Germinal center (tissue), 1 donor: ENCODE measurements around the gene ACTN2.
"Not testable (repeated sequence)": the region's sequence is repeated elsewhere in the genome, so short reads cannot be mapped to it uniquely, and the experiment has no call there.

Experiments used
- DNase-seq: peaks from one replicate; pipeline ENCODE4 v3.0.0; 2012; ENCODE audit warnings: mixed read lengths, low spot score

Gene ACTN2

DNA sequence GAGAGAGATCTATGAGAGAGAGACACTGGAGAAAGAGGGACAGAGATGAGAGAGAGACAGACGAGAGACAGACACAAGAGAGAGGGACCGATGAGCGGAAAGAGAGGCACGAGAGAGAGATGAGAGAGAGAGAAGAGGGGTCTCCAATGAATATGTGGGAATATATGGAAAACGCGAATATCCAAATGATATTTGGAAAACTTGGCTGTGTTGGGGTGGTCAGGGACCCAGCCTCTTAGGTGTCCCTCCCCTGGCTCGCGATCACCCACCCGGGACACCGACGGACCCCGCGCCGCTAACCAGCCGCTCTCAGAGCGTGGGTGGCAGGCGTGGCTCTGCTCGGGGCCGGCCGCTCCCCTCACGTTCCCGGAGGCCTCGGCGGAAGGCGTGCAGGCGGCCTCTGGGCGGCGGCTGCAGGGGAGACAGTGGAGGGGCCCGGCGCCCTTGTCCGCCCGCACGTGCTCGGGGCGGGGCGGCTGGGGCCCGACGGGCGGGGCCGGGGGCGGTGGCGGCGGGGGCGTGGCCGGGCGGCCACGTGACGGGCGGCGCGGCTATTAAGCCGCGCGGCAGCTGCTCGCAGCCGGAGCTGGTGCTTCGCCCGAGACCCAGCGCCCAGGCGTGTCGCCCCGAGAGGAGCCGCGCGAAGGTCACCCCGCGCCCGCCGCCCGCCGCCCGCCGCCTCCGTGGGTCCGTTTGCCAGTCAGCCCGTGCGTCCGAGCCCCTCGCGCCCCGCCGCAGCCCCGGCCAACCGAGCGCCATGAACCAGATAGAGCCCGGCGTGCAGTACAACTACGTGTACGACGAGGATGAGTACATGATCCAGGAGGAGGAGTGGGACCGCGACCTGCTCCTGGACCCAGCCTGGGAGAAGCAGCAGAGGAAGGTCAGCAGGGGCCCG is at the start of gene ACTN2:
Gene ACTN2, plus strand, starts transcription at position 583 of the 898 bp plus-strand sequence. Its CDS starts 175 bp downstream, at position 758.
- DNase-seq, result peak; percentile 82

GRCh38 chr1:236638945-236639344 is 47.4 kb upstream of the ACTN2 start:
- no peak for DNase-seq

DNA sequence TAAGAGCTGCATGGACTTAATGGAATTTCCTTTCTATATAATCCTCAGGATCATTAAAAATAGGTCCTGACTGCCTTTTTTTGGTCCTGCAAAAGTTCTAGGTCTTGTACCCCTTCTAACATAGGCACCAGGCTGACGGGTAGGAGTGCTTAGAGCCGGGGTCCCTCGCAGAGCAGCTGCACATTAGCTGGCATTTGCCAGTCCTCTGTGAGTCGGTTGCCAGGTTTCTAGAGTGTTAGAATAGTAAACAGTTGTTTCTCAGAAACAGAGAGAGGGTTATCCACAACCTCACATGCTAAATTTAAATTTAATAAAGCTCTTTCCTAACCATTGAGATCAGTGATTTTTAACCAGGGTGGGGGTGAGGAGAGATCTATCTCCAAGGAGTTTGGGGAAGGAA is 46.6 kb upstream of the ACTN2 start:
- no peak for DNase-seq

DNA sequence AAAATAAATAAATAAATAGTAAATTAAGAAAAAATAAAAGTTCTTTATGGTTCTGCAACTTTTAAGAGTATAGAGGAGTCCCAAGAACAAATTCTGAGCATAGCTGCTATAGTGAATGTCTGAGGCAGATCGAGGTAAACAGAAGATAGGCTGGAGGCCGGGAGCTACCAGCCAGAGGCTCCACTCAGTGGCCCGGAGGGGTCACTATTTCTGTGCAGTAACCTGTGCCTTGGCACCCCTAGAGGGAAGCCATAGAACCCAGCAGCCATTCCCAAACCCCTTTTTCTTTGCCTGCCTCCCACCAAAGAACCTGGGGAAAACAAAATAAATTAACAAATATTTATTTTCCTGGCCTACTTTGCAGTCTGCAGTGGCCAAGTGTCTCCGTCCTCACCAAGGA is 43.5 kb upstream of the ACTN2 start:
- no peak for DNase-seq

- no peak for DNase-seq
These were observed 41.2 kb upstream of the ACTN2 start for GRCh38 chr1:236645016-236645680.

GRCh38 chr1:236654511-236654910 is 31.8 kb upstream of the ACTN2 start:
- DNase-seq, result no peak

DNA sequence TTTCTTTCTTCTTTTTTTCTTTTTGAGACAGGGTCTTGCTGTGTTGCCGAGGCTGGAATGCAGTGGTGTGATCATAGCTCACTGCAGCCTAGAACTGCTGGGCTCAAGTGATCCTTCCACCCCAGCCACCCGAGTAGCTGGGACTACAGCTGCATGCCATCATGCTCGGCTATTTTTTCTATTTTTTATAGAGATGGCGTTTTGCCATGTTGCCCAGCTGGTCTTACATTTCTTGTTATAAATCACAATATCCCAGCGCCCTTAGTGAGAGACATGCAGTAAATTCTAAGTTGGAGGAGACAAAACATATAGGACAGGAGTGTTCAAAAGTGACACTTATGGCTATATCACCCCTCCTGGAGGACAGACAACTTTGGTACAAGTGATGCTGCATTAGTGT is 31.3 kb upstream of the ACTN2 start:
- DNase-seq, result no peak

DNA sequence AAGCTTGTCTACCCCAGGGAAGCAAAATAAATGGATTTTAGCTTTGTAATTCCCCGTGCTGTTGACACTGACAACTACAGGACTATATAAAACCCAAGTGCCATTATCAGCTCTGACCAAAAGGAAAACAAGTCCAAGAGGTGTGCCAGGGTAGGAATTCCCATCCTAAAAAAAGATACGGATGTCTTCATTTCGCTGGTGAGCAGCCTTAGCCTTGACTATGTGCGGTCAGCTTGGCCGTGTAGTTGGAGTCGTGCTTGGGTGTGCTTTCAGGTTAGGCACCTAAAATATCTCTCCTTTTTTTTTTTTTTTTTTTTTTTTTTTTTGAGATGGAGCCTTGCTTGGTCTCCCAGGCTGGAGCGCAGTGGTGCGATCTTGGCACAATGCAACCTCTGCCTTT is 28.9 kb upstream of the ACTN2 start:
- DNase-seq, result no peak

DNA sequence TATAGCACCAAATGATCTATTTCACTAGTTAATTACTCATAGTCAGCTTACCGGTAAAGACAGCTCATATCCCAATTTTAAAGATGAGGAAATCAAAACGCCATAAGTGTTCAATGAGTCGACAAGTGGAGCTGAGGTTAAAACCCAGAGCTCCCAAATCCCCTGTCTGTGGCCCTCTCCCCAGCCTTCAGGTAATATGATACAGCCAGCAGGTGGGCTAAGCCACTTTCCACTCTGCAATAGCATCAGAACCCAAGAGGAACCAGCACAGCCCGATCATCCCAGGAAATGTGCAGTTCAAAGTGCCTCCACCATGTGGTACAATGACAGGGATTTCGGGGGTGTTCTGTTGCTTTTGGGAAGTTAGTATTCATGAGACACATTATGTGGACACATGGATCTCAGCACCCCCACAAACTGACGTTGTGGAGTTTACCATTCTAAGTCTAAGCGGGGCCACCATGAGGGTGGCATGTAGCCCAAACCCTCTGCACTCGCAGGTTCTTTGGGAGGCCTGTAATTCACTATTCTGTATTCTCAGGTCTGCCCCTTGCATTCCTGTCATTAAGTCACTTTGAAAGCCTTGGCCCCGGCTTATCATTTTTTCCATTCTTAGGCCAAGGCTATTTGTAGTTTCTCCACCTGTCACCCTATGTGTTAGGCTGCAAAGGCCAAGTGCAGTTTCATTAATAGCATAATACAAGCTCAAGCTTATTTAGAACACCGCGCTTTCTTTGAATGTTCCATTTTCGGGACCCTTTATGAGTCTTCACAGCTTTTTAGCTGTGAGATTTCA is 26.3 kb upstream of the ACTN2 start:
- DNase-seq, result no peak

- no peak for DNase-seq
These were observed 22.4 kb upstream of the ACTN2 start for GRCh38 chr1:236663934-236664333.

DNA sequence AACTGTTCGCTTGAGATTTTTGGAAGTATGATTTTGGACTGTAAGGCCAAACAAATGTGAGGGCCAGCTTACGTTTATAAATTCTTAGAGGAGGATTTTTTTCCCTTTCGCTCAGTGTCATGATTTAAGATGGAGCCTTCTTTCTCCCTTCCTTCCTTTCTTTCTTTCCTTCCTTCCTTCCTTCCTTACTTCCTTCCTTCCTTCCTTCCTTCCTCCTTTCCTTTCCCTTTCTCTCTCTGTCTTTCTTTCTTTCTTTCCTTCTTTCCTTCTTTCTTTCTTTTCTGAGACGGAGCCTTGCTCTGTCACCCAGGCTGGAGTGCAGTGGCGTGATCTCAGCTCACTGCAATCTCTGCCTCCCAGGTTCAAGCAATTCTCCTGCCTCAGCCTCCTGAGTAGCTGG is 17.4 kb upstream of the ACTN2 start:
- not testable (repeated sequence) for DNase-seq

DNA sequence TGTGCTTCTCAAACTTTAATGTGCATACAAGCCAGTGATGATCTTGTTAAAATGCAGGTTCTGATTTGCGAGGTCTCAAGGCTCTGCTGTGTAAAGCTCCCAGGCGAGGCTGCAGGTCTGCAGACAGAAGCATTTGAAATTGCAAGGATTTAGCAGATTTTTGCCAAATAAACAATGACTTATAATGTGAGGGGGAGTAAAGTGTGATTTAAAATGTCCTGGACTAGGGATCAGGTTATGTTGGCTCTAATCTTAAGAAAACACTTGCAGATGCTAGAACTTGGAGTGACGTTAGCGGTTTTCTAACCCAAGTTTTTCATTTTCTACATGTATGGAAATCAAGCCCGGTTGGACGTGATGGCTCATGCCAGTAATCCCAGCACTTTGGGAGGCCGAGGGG is 16.2 kb upstream of the ACTN2 start:
- no peak for DNase-seq

- DNase-seq, result no peak
These were observed 12.9 kb upstream of the ACTN2 start for GRCh38 chr1:236673289-236673919.

DNA sequence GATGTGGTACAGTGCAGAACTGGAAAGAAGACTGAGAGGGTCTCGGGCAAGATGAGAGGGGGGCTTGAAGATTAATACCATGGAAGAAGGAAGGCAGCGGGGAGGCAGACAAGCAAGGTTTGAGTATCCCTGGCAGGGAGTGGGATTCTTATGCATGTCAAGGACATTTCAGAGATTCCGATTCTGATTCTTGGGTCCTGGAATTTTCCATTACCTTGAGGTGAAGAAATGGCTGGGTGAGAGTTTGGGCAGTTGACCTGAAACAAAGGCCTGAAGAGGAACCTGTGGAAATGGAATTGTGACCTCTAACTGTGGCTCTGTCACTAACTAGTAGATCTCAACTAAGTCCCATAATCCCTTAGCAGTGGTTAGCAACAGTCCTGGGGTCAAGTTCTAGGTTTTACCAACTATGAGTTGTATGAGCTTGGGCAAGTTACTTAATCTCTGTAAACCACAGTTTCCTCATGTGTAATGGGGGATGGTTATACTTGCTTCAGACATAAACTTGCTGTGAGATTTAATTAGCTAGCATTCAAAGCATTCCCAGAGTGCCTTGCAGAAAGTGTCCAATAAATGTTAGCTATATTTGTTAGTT is 8.6 kb upstream of the ACTN2 start:
- no peak for DNase-seq

DNA sequence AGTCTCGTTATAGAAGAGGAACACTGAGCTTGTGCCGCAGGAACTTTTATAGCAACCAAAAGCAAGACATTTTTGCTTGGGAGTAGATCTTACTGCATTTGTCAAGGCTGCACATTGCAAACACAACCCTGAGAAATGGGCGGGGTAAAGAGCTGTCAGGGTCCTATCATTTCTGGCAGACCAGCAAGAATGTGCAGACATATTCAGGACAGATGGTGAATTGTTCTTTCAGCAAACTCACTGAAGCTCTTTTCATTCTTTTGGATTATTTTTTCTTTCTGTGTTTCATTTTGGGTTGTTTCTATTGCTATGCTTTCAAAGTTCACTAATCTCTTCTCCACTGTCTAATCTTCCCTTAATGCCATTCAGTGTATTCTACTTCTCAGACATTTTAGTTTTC is 5.1 kb upstream of the ACTN2 start:
- DNase-seq, result no peak

- DNase-seq, result no peak
These were observed 938 bp upstream of the ACTN2 start for GRCh38 chr1:236685205-236685916.

GRCh38 chr1:236686815-236687160 is 489 bp downstream of the ACTN2 start:
- no peak for DNase-seq

DNA sequence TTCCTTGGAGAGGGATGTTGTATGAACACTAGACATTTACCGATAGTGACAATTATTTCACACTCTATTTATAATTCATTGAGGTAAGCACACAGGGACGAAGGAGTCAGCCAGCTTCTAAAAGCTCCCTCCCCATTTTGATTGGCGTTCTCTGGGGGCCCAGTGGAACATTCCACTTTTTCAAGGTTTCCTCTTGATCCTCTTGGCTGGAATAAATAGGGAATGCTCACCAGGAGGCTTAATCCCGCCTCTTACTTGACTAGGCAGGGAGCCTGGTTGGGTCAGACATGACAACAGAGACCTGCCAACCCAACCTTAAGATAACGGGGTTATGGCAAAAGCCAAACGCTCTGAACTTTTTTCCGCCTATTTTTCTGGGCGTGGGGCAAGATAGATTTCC is 974 bp downstream of the ACTN2 start:
- DNase-seq, result no peak

GRCh38 chr1:236688705-236689104 is 2.4 kb downstream of the ACTN2 start:
- DNase-seq, result no peak

- DNase-seq, result no peak
These were observed 3.6 kb downstream of the ACTN2 start for GRCh38 chr1:236689713-236690569.
